NCI-H1417 treated with DMSO at 0.1 percent for 48 hours (cell line): Measurements from ENCODE around the gene IMPDH1.

ENCODE experiments used
- DNase-seq: peaks from one replicate; lab custom pipeline; 2025; lab: John Stamatoyannopoulos, UW

The IMPDH1 gene

DNA sequence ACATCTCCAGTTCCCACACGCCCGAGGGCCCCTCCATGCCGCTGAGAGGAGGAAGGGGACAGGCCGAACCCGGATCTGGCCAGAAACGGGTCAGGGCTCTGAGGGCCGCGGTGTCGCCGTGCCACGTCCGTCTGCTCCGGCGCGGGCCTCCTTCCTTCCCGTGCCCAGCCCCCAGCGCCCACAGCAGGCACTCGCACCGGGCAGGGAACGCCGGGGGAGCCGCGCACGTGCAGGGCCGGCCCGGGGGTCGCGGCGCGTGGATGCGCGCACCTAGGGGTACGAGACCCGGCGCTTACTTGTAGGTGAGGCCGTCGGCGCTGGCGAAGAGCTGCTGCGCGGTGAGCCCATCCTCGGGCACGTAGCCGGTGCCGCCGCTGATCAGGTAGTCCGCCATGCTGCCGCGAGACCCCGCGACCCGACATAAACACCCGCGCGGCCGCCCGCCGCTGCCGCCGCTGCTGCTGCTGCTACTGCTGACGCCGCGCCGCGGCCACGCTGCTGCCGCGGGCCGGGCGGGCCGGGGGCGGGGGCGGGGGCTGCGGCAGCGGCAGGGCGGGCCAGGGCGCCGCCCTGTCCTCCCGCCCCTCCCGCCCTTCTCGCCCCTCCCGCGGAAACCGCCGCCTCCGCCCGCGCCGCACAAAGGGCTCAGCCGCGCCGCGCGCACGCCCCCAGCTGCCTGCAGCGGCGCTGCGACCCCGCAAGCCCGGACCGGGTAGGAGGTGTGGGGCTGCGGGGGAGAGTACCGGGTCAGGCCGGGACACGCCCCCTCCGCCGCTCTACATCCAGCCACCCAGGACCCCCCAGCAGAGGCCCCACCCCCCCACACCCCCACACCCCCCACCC lies 4.1 kb downstream of the IMPDH1 start:
- DNase-seq = no peak

DNA sequence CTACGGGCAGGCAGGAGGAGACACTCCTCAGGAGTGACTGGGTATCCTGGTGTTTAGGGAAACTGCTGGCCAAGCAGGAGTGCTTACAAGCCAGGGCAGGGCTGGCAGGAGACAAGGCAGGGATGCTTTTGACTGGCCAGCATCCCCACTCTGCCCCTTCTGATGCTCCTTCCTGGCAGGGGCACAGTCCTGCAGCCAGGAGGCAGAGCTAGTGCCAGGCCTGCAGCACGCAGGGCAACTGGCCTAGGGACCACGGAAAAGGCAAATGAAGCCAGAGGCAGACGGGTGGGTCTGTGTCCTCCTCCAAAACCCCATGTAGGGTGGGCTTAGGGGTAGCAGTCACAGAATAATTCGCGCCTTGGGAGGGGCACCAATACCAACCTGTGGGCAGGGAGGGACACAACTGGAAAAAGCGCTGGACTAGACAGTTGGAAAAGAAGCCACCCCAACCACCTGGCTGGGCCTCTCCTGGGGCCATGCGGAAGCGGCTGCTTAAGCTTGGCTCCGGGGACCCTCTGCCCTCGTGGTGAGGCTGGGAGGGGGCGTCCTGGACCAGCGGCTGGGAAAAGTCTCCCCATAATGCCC lies 4.8 kb downstream of the IMPDH1 start:
- DNase-seq = no peak

DNA sequence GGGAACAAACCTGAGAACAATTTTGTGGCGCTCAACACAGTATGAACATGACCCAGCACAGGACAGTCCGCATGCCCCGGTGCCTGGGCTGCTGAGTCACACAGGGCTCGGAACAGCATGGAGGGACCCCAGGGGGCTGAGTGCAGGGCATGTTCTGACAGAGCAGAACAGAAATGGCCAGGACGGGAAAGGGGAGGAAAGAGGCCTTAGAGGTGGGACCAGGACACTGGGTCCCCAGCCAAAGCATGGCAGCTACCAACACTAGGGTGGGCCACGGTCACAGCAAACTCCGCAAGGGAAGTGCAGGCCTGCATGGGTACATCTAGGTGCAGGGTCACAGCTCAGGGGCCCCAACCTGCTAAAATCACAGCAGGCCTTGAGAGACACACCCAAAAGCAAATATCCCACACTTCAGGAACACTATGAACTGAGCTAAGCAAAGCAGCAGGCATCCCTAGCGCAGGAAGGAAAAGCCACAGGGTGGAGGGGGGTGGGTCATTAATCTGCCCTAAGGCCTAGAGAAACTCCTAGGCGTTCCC lies 5.6 kb downstream of the IMPDH1 start:
- DNase-seq = no peak

DNA sequence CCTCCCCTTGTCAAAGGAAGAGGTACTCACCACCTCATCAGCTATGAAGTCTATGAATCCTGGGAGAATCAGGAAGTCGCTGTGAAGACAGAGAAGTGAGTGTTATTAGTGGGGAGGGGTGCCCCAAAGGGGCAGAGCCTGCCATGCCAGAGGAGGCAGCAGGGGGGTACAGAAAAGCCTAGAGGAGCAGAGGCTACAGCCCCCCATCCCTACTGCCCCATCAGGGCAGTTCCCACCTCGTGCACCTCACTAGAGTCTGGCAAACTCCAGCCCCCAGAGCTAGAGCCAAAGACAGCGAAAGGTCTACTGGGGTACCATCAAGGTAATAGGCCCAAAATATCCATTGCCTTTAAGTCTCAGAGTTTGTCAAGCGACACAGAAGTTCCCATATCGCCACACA lies 6.1 kb downstream of the IMPDH1 start:
- DNase-seq = no peak

DNA sequence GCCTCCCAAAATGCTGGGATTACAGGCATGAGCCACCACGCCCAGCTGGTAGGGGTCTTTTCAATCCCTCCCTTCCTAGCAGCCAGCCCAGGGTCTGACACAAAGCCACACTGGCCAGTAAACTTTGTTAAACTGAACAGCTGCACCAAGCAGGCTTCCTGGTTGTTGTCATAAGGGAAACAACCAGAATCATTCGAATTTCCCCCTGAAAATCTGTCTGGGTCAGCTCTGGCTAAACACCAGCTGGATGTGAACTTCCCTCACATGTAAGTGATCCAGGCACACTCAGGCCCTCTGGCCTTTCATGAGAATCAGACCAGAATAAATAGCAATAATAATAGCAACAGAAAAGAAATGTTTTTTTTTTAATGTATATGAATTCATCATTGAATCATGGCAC lies 7.4 kb downstream of the IMPDH1 start:
- DNase-seq = no peak

DNA sequence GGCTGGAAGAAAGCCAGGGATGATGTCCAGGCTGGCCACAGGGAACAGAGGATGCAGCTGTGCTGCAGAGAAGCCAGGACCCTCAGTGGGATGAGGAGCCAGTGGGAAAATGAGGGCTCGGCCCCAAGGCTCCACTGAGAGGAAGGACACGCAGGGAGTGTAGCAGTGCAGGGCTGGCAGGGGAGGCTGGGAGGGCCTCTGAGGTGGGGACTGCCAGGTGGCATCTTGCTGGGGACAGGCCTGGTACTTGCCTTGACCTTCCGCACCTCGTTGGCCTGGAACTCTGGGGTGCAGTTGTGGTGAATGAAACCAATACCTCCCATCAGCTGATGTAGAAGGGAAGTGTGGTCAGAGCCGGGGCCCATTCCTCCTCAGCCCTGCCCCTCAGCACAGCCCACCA lies 9.2 kb downstream of the IMPDH1 start:
- DNase-seq = no peak

DNA sequence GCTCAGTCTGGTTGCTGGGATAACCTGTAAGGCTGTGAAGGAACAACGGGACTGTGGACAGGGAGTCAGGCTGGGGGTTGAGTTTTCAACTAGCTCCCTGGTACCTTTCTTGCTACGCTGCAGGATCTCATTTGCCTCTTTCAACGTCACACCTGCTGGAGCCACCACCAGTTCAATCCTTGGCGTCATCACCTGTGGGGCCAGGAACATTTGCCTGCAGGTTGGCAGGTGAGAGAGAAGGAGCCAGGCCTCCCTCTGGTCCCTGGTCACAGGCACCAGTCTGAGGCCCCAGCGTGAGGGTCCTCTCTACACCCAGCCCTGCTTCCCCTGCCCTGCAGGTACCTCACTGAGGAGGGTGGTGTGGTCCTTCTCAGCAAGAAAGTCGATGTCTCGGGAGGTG lies 9.8 kb downstream of the IMPDH1 start:
- DNase-seq = no peak

DNA sequence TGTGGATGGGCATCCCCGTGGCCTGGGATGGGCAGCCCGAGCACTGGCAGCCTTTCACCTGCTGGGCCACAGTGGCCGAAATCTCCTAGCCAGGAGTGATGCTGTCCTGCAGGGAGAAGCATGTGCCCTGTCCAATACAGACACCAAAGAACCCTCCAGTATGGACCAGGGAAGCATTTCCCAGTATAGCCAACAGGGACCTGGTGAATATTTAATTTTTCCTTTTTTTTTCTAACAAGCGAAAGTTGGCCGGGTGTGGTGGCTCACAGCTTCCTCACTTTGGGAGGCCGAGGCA lies 11.0 kb downstream of the IMPDH1 start:
- DNase-seq = no peak

DNA sequence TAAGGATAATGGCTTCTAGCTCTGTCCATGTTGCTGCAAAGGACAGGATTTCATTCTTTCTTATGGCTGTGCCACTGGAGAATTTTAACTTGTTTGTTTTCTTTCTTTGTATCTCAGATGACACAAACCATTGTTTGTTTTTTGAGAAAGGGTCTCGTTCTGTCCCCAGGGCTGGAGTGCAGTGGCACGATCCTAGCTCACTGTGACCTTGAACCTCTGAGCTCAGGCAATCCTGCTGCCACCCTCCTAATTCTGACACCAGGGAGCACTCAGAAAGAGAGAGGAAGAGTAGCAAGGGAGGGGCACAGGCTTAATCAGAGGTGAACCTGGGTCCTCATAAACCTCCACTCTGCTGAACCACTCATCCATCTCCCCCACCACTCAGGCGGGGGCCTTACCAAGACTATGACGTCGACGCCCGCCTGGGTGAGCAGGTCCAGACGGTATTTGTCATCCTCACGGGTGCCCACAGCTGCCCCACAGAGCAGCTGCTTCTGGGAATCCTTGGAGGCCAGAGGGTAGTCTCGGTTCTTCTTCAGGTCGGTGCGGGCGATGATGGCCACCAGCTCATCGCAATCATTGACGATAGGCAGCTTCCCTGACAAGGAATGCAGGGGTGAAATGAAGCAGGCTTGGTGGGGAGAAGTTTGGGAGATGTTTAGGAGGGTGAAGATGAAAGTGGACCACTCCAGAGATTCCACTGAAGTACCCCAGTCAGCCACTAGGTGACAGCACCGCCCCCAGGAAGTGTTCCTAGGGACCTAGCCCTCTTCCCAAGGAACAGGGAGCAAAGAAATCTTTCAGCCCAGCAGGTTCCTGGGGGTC lies 11.6 kb downstream of the IMPDH1 start:
- DNase-seq = no peak

DNA sequence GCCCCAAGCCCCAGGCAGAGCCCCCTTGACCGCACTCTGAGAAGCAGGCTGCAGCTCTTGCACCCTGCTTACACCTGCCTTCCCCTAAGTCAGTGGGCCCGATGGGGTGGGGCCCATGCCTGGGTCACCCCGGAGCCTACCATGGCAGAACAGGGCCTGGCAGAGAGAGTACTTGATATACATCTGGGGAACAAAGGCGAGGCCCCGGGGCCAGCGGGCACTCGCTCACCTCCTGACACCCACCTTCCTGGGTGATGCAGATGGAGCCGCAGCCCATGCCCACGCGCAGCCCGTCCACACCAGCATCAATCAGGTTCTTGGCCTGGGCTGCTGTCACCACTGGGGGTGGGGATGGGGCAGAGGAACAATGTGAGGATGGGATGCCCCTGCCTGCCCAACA lies 13.4 kb downstream of the IMPDH1 start:
- DNase-seq = no peak

DNA sequence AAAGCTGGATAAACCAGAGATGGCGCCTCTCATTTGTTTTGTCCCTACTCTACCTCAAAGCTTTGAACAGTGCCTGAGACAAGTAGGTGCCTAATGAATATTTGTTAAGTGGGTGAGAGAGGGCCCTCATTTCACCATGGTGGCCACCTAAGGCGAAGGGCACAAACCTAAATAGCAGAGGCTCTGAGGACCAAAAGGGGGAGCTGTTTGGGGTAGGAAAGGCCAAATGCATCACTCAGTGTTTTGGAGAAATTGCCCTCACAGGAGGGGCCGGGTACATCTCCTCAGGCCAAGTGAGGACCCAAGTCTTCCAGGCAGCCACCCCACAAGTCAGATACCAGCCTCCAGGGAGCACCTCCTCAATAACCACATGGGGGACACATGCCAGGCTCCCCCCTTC lies 14.0 kb downstream of the IMPDH1 start:
- DNase-seq = no peak

DNA sequence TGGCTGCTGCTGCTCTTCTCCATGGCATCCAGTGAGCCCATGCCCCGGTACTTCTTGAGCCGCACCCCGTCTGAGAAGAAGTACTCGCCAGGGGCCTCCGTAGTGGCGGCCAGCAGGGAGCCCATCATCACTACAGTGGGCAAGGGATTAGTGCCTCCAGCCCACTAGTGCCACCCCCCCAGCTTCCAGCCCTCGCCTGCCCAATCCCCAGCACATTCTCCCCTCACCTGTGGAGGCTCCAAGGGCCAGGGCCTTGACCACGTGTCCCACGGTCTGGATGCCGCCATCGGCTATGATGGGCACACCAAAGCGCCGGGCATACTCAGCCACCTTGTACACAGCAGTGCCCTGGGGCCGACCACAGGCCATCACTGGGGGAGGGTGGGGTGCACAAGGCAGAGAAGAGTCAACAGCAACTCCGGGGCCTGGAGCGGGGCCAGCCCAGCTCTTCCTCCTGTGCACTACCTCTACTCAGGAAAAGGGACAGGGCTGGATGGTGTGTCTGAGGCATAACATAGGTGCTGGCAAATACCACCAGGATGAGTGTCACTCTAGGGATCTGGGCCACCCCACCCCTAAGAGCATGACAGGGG lies 14.8 kb downstream of the IMPDH1 start:
- no peak for DNase-seq

DNA sequence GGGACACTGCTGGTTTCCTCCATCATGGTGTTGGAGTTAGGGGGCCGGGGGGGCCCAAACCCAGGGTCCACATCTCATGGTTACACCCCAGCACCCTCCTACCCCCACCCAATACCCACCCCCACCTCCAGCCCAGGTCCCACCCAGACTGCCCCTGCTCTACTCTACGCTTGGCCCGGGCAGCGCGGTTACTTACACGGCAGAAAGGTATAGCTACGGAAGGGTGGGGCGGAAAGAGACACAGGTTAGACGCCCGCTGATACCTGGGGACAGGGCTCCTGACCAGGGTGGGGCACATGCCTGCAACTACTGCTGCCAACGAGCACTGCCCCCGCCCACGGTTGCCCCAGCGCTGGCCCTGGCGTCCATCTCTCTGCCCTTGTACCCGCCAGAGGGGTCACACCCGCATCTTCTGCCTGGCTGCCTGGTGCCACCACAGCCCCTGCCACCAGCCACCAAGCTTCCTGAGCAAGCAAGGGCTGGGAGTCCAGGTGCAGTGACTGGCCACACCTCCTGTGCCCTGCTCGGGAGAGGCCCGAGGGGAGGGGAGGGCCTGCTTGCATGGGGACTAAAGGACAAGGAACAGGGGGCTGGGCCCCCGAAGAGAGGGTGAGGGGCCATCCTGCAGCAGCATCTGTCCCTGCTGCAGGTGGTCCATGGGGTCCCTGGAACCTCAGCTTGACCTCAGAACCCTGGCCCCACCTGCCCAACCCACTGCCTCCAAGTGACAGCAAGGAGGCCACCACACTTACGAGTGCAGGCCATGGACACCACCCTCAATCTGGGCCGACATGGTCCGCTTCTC lies 16.1 kb downstream of the IMPDH1 start:
- DNase-seq = no peak

DNA sequence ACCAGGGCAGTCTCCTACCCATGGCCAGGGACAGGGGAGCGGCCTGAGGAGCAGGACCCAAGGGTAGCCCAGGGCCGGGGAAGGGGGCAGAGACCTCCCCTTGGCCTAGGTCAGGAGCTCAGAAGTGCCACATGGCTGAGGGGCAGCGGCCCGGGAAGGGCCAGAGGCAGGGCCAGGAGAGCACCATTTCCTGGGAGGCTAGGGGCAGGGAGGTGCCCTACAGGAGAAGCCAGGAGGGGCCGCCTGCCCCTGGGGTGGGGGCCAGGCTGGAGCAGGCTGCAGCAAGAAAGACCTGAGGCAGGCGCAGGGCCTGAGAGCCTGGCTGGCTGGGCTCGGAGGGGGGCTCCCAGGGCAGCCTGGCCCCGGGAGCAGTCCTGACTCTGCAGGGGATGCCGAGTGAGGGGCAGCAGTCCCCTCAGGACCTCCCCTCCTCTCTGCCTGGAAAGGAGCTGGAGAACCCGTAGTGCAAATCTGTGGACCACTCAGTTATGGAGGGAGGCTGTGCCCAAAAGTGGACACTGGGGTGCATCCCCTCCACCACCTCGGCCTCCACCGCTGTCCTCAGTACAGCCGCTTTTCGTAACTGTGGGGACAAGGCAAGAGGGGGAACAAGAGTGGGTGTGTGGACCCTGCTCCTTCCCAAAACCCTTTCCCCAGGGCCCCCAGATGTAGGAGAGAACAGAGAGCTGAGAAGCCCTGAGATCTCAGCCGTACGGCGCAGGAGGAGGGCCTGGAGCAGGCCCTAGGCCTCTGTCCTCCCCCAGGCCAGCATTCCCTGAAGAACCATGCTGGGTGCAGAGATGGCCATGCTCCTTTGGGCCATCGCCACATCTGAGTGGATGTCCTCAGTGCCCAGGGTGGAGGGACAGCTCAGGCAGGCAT lies 17.1 kb downstream of the IMPDH1 start:
- DNase-seq = no peak

DNA sequence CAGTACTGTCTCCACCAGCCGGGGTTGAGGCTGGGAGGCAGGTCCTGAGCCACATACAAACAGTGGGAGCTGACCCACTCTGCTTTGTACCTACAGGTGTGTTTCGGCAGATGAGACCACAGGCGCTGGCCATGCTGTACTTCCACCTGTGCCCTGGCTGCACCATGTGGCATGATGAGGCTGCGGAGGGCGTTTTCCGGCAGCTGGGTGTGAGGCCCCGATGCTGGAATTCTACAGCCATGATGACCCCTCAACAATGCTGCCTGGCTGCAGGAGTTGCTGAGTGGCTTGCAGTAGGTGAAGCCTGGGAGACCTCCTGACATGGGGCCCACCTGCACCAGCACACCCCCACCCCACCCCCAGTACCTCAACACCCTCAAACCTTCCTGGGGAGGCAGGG lies 18.0 kb downstream of the IMPDH1 start:
- DNase-seq = no peak

DNA sequence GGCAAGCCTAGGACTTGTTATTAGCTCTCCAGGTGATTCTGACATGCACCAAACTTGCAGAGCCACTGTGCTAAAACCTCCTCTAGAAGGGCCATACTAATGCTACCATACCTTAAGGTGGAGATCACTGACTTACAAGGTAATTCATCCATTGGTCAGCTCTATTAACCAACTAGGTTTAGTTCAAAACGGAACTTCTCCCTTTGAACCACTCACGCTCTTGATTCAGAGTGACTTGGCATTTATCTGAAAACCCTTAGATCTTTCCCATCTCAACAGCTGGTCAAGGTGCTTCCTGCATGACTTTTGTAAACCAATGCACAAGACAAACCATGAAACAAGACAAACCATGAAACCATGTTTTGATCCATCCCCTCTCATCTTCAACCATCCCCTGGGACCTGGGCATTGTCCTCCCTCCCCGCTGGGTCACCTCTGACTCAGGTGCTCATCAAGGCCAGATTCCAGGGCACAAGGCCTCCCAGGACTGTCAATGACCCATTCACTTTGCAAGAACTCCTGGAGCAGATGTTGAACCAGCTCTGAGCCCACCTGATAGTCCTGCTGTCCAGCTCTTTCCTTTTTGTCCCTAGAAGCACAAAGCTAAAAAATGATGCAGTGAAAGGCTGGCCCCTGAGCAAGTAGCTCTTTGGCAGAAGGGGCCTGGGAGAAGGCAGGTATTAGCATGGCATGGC lies 18.8 kb downstream of the IMPDH1 start:
- no peak for DNase-seq

DNA sequence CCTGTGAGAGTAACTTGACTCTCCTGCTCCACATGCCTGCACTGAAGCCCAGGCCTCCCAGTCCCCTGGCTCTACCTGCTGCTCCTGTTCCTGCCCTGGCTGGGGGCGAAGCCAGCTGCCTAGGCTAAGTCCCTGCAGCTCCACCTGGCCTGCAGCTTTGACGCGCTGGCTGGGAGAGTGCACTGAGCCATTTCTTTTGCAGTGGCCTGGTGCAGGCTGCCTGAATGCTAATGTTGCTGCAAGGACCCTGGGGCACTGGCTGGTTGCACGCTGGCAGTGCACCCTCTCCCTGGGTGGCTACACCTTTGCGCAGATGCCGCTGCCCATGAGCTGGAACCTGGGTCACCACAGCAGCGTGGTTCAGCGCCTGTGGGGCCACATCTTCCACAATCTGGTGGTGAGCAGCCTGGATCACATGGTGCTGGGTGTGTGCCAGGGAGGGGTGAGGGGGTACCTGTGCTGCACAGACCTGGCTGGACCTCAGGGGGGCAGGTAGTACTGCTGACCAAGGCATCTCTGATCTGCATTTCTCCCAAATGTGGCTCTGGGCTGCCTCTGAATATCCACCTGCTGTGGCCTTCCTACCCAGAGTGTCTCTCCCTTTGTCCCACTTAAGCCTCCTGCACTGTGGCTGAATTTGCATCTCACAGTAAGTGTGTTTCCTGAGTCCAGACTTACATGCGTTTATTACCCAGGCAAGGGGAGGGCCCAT lies 20.0 kb downstream of the IMPDH1 start:
- no peak for DNase-seq

DNA sequence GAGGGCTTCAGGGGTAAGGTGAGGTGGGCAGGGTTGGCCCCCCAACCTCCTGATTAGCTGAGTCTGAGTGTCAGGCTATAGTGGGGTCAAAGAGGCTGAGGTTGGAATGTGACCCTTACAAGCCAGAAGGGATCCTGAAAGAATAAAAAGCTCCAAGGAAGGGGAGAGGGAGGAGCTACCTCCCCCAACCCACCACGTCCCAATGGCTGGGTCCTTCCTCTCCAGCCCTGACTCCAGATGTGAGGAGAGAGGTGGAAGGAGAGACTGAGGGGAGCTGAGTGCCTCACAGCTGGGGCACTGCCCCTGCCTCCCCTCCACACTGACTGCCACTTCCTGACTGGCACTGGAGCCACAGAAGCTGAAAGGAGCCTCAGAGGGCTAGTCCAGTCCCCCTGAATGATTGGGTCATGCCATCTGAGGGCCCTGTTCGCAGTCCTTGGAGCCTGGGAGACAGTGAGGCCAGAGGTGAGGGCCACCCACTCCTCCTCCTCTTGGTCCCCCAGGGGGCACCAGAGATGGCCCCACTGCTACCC lies 20.6 kb downstream of the IMPDH1 start:
- no peak for DNase-seq

DNA sequence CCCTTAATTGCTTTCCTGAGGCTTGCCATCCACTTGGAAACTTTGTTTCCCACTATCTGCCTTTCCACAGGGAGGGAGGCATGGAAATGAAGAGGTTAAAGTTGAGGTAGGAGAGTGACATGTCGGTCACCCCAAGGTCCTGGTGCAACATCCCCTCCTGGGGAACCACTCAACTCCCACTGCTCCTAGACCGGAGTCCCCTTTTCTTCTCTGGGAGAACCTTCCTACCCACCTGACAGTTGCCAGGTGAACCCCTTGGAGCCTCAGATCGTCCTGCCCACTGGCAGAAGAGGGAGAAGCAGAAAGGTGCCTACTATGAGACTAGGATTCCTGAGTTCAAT lies 21.7 kb downstream of the IMPDH1 start:
- DNase-seq = no peak
